CD4-positive, alpha-beta T cell treated with Interleukin-10 for 1 hour (primary cell): ENCODE results near the gene RAB6B.

Experiments
- DNase-seq: peaks from one replicate; pipeline ENCODE4 v3.0.0-alpha.2; 2020

RAB6B gene

GRCh38 chr3:133834621-133835417 is 60.9 kb downstream of the RAB6B start:
- DNase-seq: no peak

- DNase-seq: no peak
Measured at GRCh38 chr3:133833880-133834620, 61.6 kb downstream of the RAB6B start.

- DNase-seq: no peak
Measured at GRCh38 chr3:133833267-133833666, 62.4 kb downstream of the RAB6B start.

- DNase-seq: no peak
Measured at GRCh38 chr3:133832802-133833144, 62.9 kb downstream of the RAB6B start.

- DNase-seq: no peak
Measured at GRCh38 chr3:133831966-133832801, 63.5 kb downstream of the RAB6B start.

- no peak for DNase-seq
Measured at GRCh38 chr3:133830071-133830470, 65.6 kb downstream of the RAB6B start.

- no peak for DNase-seq
Measured at GRCh38 chr3:133829310-133829707, 66.4 kb downstream of the RAB6B start.

- DNase-seq: no peak
Measured at GRCh38 chr3:133828576-133829309, 66.9 kb downstream of the RAB6B start.

GRCh38 chr3:133827684-133828083 is 68.0 kb downstream of the RAB6B start:
- DNase-seq: no peak

GRCh38 chr3:133827136-133827535 is 68.5 kb downstream of the RAB6B start:
- DNase-seq: no peak

GRCh38 chr3:133825969-133826727 is 69.5 kb downstream of the RAB6B start:
- no peak for DNase-seq

- DNase-seq: no peak
Measured at GRCh38 chr3:133824961-133825485, 70.7 kb downstream of the RAB6B start.

- DNase-seq: no peak
Measured at GRCh38 chr3:133821767-133822638, 73.7 kb downstream of the RAB6B start.

- DNase-seq: no peak
Measured at GRCh38 chr3:133820889-133821675, 74.6 kb downstream of the RAB6B start.

GRCh38 chr3:133820129-133820528 is 75.6 kb downstream of the RAB6B start:
- DNase-seq: no peak

- DNase-seq: no peak
Measured at GRCh38 chr3:133815386-133815785, 80.3 kb downstream of the RAB6B start.

GRCh38 chr3:133812872-133813271 is 82.8 kb downstream of the RAB6B start:
- no peak for DNase-seq

- DNase-seq: peak; percentile 97
Measured at GRCh38 chr3:133805702-133806475, 89.8 kb downstream of the RAB6B start, which contains the start of gene SRPRB. TSS of gene SRPRB (plus strand) at chr3:133805815. CDS start at chr3:133805849, 34 bp downstream.

- no peak for DNase-seq
Measured at GRCh38 chr3:133805384-133805701, 90.3 kb downstream of the RAB6B start.
